ENCODE measurements around the gene SREBF1. TPM values are rescaled to one million over a fixed set of nuclear protein-coding genes. Genes with fewer than 3 reads are reported as not detected.

Gene SREBF1
- total RNA-seq, 1 experiment from 2014 or later = 298 TPM

DNA sequence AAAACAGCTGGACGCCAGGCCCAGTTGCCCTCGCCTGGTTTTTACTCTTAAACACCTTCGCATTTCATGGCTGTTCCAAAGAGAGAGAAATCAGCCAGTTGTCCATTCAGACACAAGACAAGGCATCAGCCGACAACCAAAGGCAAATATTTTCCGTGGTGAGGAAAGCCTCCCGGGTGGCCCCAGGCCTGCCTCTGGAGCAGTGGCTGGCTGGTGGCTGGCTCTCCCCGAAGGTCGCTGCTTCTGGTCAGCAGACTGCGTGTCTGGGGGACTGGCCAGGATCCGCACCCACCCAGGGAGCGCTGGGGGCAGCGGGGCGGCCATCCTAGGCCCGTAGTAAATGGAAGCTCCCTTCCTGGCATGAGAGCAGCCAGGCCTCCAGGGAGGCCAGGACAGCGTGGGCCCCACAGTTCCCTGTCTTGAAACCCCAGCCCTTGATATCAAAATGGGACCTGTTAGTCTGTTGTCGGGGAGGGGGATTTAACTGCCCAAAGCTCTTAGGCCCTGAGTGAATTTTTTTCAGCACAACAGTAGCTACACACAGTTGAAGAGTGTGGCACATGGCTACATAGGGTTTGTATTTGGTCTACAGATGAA lies 57.7 kb downstream of the SREBF1 start:
- no peak overlapping the region for H3K4me2 ChIP-seq (ENCODE audit: low read length)
- no peak for ATAC-seq

DNA sequence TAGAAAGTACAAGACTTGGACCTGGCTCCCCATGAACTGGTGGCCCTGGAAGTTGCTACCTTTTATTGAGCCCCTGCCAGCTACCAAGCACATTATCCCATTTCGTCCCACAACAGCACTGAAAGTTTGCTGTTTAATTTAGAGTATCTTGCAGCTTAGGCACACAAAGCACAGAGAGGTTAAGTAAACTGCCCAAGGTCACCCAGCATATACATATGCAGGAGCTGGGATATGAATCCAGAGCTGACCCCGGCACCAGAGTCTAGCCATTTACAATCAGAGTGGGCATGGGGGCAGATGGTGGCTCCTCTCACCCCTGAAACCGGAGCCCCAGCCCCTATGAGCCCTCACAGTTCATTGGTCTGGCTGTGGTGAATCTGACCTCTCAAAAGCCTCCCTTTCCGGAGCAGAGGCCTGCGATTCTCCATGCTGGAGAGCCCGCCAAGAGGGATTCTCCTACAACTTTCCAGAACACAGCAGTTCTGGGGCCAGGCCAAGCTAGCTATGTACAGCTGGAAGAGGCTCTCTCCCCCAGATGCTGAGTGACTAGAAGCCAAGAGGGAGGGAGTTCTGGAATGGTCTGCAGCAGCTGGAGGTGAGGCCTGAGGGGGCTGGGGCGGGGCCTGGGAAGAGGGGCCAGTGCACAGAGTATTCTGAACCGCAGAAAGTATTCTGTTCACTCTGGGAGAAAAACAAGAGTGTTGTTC lies 58.3 kb downstream of the SREBF1 start:
- Histone ChIP-seq H3K27me3 (ENCODE audit: insufficient read depth, low read length) (no peaks in the 10 kb centered on the region), H3K4me1 (ENCODE audit: control insufficient read depth in 1 of 2, insufficient read depth in 2 of 2, low read length in 2 of 2) (peaks cover 25 to 49% of the 10 kb centered on the region in 2 experiments), H3K4me2 (ENCODE audit: low read length) (no peak overlapping the region), H3K27ac (ENCODE audit: low read depth, low read length) (no peak overlapping the region), H3K79me2 (ENCODE audit: insufficient read depth, low read length) (peaks cover 16% of the 10 kb centered on the region; the same call in 1 of the 2 replicates), H3K36me3 (ENCODE audit: control insufficient read depth in 1 of 2, insufficient read depth in 2 of 2, low read length in 2 of 2) (no peaks in the 10 kb centered on the region), H4K20me1 (ENCODE audit: insufficient read depth) (no peaks in the 10 kb centered on the region; the same call in 1 of the 2 replicates), H3K9me3 (ENCODE audit: control insufficient read depth in 1 of 2, insufficient read depth in 1 of 2, low read depth in 1 of 2, low read length in 2 of 2) (no peaks in the 10 kb centered on the region), H3K9me2 (ENCODE audit: insufficient read depth) (no peaks in the 10 kb centered on the region), H3K4me3 (replicated peaks in 1 of 2; ENCODE audit: low read depth in 1 of 2, low read length in 2 of 2) (no peak overlapping the region), H2AFZ (ENCODE audit: low read depth, low read length, poor library complexity, severe bottlenecking) (no peak overlapping the region), H3K9ac (ENCODE audit: low read length) (no peak overlapping the region)
- ATAC-seq (no peak), DNase-seq (ENCODE audit: low read depth, low spot score) (no peak)
- ChIA-PET CTCF (no interaction called here), POLR2A (no interaction called here), RAD21 (ENCODE audit: low non-redundant PET in 1 of 2, low total read pairs in 2 of 2, uncharacterized antibody in 2 of 2, unreplicated experiment in 2 of 2) (no interaction called here)
- BruUV-seq (replicated peaks) = no TSS peak
- intact Hi-C loops (cut with micrococcal nuclease) = no loop called here
- TF ChIP-seq CTCF (IDR thresholded peaks at IDR 0.05 in 2 of 3, conservative IDR thresholded peaks at IDR 0.05 in 1 of 3; ENCODE audit: borderline replicate concordance in 1 of 3, insufficient read depth in 1 of 3, low read depth in 2 of 3, low read length in 2 of 3) (no peak), POLR2A (IDR thresholded peaks at IDR 0.05; ENCODE audit: borderline replicate concordance, extremely low read depth, insufficient read depth, insufficient read length) (no peak), YY1 (IDR thresholded peaks at IDR 0.05; ENCODE audit: extremely low read depth, insufficient replicate concordance, low read depth, low read length) (no peak), JUND (IDR thresholded peaks at IDR 0.05) (no peak), SP1 (IDR thresholded peaks at IDR 0.05; ENCODE audit: low read depth) (no peak), POLR2AphosphoS5 (IDR thresholded peaks at IDR 0.05; ENCODE audit: low read depth, low read length) (no peak), CBX3 (IDR thresholded peaks at IDR 0.05; ENCODE audit: low read depth) (no peak)
- TF ChIP-seq, protein P1, sequence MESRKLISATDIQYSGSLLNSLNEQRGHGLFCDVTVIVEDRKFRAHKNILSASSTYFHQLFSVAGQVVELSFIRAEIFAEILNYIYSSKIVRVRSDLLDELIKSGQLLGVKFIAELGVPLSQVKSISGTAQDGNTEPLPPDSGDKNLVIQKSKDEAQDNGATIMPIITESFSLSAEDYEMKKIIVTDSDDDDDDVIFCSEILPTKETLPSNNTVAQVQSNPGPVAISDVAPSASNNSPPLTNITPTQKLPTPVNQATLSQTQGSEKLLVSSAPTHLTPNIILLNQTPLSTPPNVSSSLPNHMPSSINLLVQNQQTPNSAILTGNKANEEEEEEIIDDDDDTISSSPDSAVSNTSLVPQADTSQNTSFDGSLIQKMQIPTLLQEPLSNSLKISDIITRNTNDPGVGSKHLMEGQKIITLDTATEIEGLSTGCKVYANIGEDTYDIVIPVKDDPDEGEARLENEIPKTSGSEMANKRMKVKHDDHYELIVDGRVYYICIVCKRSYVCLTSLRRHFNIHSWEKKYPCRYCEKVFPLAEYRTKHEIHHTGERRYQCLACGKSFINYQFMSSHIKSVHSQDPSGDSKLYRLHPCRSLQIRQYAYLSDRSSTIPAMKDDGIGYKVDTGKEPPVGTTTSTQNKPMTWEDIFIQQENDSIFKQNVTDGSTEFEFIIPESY (IDR thresholded peaks at IDR 0.05; ENCODE audit: extremely low read depth, insufficient replicate concordance, low read length) = no peak

More for the DNA sequence above, 57.7 kb downstream of the SREBF1 start:
- CTCF ChIA-PET = no interaction called here
- peaks cover 28 to 50% of the 10 kb centered on the region in 2 experiments for H3K4me1 ChIP-seq (ENCODE audit: control insufficient read depth in 1 of 2, insufficient read depth in 2 of 2, low read length in 2 of 2)
- no peak overlapping the region for H3K27ac ChIP-seq (ENCODE audit: low read depth, low read length)
- no peaks in the 10 kb centered on the region for H3K27me3 ChIP-seq (ENCODE audit: insufficient read depth, low read length)
- H3K4me3 ChIP-seq (replicated peaks in 1 of 2; ENCODE audit: low read depth in 1 of 2, low read length in 2 of 2) = no peak overlapping the region
- H3K9me3 ChIP-seq (ENCODE audit: control insufficient read depth in 1 of 2, insufficient read depth in 1 of 2, low read depth in 1 of 2, low read length in 2 of 2) = no peaks in the 10 kb centered on the region
- H3K9ac ChIP-seq (ENCODE audit: low read length) = no peak overlapping the region
- peaks cover 22% of the 10 kb centered on the region; the same call in 1 of the 2 replicates for H3K79me2 ChIP-seq (ENCODE audit: insufficient read depth, low read length)
- H2AFZ ChIP-seq (ENCODE audit: low read depth, low read length, poor library complexity, severe bottlenecking) = no peak overlapping the region
- DNase-seq (ENCODE audit: low read depth, low spot score) = no peak
- no peak for TF ChIP-seq TCF7L2 (IDR thresholded peaks at IDR 0.05; ENCODE audit: borderline replicate concordance, extremely low read depth, insufficient read depth, insufficient read length)
- no peak for TF ChIP-seq ZFX (IDR thresholded peaks at IDR 0.05)
- TF ChIP-seq, protein P1 (IDR thresholded peaks at IDR 0.05; ENCODE audit: extremely low read depth, insufficient replicate concordance, low read length) = no peak
- TF ChIP-seq POLR2AphosphoS5 (IDR thresholded peaks at IDR 0.05; ENCODE audit: low read depth, low read length) = no peak
- RAD21 ChIA-PET (ENCODE audit: low non-redundant PET in 1 of 2, low total read pairs in 2 of 2, uncharacterized antibody in 2 of 2, unreplicated experiment in 2 of 2) = no interaction called here
- BruUV-seq (replicated peaks) = no TSS peak
- intact Hi-C loops (cut with micrococcal nuclease) = no loop called here
- H3K36me3 ChIP-seq (ENCODE audit: control insufficient read depth in 1 of 2, insufficient read depth in 2 of 2, low read length in 2 of 2) = no peaks in the 10 kb centered on the region
- H3K9me2 ChIP-seq (ENCODE audit: insufficient read depth) = no peaks in the 10 kb centered on the region
- POLR2A ChIA-PET = no interaction called here
- H4K20me1 ChIP-seq (ENCODE audit: insufficient read depth) = no peaks in the 10 kb centered on the region; the same call in 1 of the 2 replicates

Measured in HCT116 (cell line).